Neural crest cell (in vitro differentiated cells): ENCODE data around the gene MIER3. TPM values are rescaled to one million over a fixed set of nuclear protein-coding genes. Genes with fewer than 3 reads are reported as not detected.
"Not testable (repeated sequence)": the region's sequence is repeated elsewhere in the genome, so short reads cannot be mapped to it uniquely, and the experiment has no call there.

Experiments used
- DNase-seq: peaks from one replicate; pipeline ENCODE4 v3.0.0; 2021; ENCODE audit warnings: low read depth, mixed read lengths, low spot score
- H3K27ac Mint-ChIP-seq: one replicate; pipeline ENCODE4 v1.8.0; 2021; ENCODE audit warnings: mild to moderate bottlenecking, mixed read lengths; ENCODE audit not compliant: unreplicated experiment
- H3K27me3 Mint-ChIP-seq: 2 replicates; pipeline ENCODE4 v1.8.0; 2021; ENCODE audit warnings: low read depth, mild to moderate bottlenecking, mixed read lengths
- H3K36me3 Mint-ChIP-seq: 2 replicates; pipeline ENCODE4 v1.8.0; 2021; ENCODE audit warnings: low read depth, mild to moderate bottlenecking, mixed read lengths
- H3K4me1 Mint-ChIP-seq: 2 replicates; pipeline ENCODE4 v1.8.0; 2021; ENCODE audit warnings: mixed read lengths
- H3K4me3 Mint-ChIP-seq: one replicate; pipeline ENCODE4 v1.8.0; 2021; ENCODE audit warnings: mild to moderate bottlenecking, mixed read lengths
- H3K9me3 Mint-ChIP-seq: 2 replicates; pipeline ENCODE4 v1.8.0; 2021; ENCODE audit warnings: mixed read lengths
- total RNA-seq: library from RNA; stranded (reverse); gene quantifications from 2 replicates; pipeline ENCODE4 v1.2.1, GENCODE V29; 2021
- TF ChIP-seq, protein P1 (sequence below): fragments of 200-600 bp; sonication (generic); conservative IDR thresholded peaks from 2 replicates; pipeline ENCODE4 v1.5.0; 2021; ENCODE audit warnings: antibody characterized with exemption, mild to moderate bottlenecking

The MIER3 gene
- total RNA-seq, 1 donor from 2014 or later: 47.8 TPM

DNA sequence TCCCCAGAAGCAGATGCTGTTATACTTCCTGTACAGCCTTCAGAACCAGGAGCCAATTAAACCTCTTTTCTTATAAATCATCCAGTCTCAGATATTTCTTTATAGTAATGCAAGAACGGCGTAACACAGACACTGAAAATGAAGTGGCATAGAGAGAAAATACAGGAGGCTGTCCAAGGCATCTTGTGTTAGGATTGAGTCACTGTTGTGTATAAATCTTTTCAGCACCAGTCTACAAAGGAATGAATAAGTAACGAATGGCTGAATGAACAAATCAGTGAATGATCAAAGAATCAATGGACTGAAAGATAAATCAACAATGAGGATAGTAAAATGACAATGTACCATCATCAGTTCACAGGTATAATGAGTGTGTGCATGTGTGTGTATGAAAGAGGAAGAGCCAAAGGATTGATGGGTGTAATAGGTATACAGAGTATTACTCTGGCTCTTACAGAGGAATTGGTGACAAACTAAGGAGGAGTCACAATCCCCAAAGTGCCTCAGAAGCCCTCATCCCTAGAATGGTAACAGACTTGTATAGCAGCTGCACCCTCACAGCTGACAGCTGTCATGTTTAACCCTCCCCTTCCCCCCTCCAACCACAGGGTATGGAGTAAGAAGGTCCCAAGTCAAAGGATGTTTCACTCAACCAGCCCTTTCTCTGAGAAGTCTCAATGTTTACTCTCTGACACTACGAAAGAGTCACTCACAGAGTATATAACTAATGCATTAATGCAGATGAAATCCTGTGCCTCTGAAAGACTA is 29.8 kb upstream of the MIER3 start:
- H3K4me3 Mint-ChIP-seq: no peak overlapping the region
- no peak for DNase-seq
- no peaks in the 10 kb centered on the region for H3K9me3 Mint-ChIP-seq
- TF ChIP-seq, protein P1, sequence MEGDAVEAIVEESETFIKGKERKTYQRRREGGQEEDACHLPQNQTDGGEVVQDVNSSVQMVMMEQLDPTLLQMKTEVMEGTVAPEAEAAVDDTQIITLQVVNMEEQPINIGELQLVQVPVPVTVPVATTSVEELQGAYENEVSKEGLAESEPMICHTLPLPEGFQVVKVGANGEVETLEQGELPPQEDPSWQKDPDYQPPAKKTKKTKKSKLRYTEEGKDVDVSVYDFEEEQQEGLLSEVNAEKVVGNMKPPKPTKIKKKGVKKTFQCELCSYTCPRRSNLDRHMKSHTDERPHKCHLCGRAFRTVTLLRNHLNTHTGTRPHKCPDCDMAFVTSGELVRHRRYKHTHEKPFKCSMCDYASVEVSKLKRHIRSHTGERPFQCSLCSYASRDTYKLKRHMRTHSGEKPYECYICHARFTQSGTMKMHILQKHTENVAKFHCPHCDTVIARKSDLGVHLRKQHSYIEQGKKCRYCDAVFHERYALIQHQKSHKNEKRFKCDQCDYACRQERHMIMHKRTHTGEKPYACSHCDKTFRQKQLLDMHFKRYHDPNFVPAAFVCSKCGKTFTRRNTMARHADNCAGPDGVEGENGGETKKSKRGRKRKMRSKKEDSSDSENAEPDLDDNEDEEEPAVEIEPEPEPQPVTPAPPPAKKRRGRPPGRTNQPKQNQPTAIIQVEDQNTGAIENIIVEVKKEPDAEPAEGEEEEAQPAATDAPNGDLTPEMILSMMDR: no peak
- H3K27ac Mint-ChIP-seq: peak overlapping the region; percentile 17
- no peaks in the 10 kb centered on the region for H3K27me3 Mint-ChIP-seq
- no peaks in the 10 kb centered on the region for H3K36me3 Mint-ChIP-seq
- peaks cover 7% of the 10 kb centered on the region for H3K4me1 Mint-ChIP-seq

DNA sequence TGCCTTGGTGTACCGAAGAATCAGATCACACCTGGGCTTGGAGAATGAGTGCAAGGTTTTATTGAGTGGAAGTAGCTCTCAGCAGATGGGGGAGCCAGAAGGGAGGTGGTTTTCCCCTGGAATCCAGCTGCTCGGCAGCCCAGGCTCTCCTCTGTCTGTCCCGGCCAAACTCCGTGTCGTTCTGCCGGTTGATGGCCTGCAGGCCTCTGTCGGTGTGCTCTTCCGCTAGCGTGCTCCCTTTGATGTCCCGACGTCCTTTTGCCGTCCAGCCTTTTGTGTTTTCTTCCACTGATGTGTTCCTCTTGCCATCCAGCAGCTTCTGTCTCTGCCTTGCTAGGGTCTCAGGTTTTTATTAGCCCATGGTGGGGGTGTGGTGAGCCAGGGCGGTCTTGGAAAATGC is 28.0 kb upstream of the MIER3 start:
- no peaks in the 10 kb centered on the region for H3K36me3 Mint-ChIP-seq
- H3K9me3 Mint-ChIP-seq: no peaks in the 10 kb centered on the region
- H3K27me3 Mint-ChIP-seq: no peaks in the 10 kb centered on the region
- no peak for DNase-seq
- peaks cover 7% of the 10 kb centered on the region for H3K4me1 Mint-ChIP-seq
- H3K27ac Mint-ChIP-seq: peak overlapping the region; percentile 37
- no peak overlapping the region for H3K4me3 Mint-ChIP-seq
- TF ChIP-seq, protein P1: no peak

DNA sequence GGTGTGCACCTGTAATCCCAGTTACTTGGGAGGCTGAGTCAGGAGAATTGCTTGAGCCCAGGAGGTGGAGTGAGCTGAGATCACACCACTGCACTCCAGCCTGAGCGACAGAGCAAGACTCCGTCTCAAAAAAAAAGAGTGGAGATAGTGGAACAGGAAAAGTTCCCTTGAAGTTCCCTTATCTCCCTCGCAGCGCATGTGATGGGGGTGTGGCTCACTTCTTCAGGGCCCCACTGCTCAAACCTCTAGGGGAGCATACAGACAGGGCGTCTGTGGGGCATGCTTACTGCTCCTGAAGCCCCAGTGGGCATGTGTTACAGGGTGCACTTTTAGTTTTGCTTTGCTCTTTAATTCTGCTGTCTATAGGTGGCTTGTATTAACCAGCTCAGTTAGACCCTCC is 27.6 kb upstream of the MIER3 start:
- not testable (repeated sequence) for H3K9me3 Mint-ChIP-seq

DNA sequence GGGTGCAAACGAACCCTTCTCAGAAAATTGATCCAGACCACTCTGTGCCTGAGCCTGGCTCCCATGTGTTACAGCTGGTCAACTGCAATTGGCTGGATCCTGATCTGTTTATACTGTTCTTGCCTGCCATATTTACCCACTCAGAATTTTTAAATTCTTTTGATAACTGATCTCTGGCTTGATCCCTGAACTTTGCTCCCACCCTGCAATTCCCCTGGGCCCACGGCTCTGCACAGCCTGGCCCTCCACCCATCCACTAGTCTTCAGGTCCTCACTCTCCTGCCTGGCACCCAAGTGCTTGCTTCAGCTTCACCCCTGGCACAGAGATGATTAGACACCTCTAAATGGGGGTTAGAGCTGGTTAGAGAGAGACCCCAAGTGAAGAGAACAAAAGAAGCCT is 25.9 kb upstream of the MIER3 start:
- Mint-ChIP-seq H3K27ac (no peak overlapping the region), H3K9me3 (no peaks in the 10 kb centered on the region), H3K36me3 (no peaks in the 10 kb centered on the region), H3K4me1 (peaks cover 7% of the 10 kb centered on the region), H3K4me3 (no peak overlapping the region), H3K27me3 (no peaks in the 10 kb centered on the region)
- TF ChIP-seq, protein P1: no peak
- no peak for DNase-seq

More for the DNA sequence above, 27.6 kb upstream of the MIER3 start:
- not testable (repeated sequence) for H3K4me3 Mint-ChIP-seq, H3K36me3 Mint-ChIP-seq, H3K27me3 Mint-ChIP-seq, DNase-seq, H3K4me1 Mint-ChIP-seq
- H3K27ac Mint-ChIP-seq: peak overlapping the region; percentile 37

DNA sequence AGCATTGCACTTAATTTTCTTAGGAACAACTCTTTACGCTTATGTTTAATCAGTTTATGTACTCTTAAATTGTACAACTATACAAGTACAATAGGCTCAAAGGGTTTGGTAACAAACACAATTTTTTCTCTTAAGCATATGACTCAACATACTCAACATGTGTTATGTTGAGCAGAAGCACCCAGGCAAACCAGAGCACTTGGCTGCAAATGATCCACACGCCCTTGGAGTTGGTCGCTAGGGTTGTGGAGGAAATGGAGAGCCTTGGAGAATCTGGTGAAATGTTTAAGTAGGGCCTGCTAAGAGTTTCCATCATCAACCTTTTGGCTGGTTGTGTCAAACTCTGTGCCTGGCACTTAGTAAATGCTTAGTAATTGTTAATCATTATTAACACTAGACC is 25.1 kb upstream of the MIER3 start:
- Mint-ChIP-seq H3K27me3 (no peaks in the 10 kb centered on the region), H3K27ac (no peak overlapping the region), H3K4me1 (peaks cover 7% of the 10 kb centered on the region), H3K36me3 (no peaks in the 10 kb centered on the region), H3K4me3 (no peak overlapping the region), H3K9me3 (no peaks in the 10 kb centered on the region)
- TF ChIP-seq, protein P1: no peak
- DNase-seq: no peak

DNA sequence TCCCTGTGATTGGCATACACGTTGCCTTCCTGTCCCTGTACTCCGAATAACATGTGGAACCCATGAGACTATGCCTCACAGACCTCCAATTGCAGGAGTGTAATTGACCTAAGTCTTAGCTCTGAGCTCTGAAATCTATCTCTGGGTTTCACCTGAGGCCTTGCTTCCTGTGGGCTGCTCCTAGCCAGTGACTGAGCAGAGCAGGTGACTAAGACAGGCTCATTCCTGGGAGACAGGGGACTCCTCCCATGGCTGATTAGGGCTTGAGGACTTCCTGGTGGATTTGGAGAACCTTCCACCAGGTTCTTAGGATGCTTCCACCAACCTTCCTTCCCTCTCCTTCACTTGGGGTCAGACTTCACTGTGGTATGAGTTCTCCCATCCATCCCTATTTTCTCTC is 22.3 kb upstream of the MIER3 start:
- no peaks in the 10 kb centered on the region for H3K9me3 Mint-ChIP-seq
- TF ChIP-seq, protein P1: no peak
- no peaks in the 10 kb centered on the region for H3K4me1 Mint-ChIP-seq
- H3K36me3 Mint-ChIP-seq: no peaks in the 10 kb centered on the region
- peak overlapping the region; percentile 31 for H3K27ac Mint-ChIP-seq
- no peaks in the 10 kb centered on the region for H3K27me3 Mint-ChIP-seq
- H3K4me3 Mint-ChIP-seq: no peak overlapping the region
- no peak for DNase-seq
